HG03108 (cell line): ENCODE data around the gene SLC5A2.
"Not testable (repeated sequence)": the region's sequence is repeated elsewhere in the genome, so short reads cannot be mapped to it uniquely, and the experiment has no call there.

Experiments
- ATAC-seq: cut with Tn5 transposase; IDR thresholded peaks from one replicate; pipeline ENCODE4 v1.9.1; 2021; ENCODE audit warnings: moderate library complexity; ENCODE audit not compliant: unreplicated experiment

Gene SLC5A2

DNA sequence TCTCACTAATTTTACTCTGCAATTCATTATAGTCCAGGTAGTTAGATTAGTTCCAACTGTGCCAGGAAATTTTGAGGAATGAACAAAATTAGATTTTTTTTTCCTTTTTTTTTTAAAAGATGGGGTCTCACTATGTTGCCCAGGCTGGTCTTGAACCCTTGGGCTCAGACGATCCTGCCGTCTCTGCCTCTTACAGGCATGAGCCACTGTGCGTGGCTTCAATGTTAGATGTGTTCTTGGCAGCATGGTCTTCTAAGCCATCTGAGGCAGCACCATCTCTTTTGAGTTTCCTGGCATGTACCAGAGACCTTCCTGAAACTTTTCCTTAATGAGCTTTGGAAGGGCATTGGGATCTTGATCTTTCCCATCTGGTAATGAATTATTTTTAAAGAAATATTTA, 42.2 kb downstream of the SLC5A2 start:
- no peak for ATAC-seq

GRCh38 chr16:31527734-31528274, 44.9 kb downstream of the SLC5A2 start, which contains the start of gene AHSP:
AHSP (plus strand) TSS chr16:31527900; CDS start chr16:31528140, 240 bp downstream.
- no peak for ATAC-seq

DNA sequence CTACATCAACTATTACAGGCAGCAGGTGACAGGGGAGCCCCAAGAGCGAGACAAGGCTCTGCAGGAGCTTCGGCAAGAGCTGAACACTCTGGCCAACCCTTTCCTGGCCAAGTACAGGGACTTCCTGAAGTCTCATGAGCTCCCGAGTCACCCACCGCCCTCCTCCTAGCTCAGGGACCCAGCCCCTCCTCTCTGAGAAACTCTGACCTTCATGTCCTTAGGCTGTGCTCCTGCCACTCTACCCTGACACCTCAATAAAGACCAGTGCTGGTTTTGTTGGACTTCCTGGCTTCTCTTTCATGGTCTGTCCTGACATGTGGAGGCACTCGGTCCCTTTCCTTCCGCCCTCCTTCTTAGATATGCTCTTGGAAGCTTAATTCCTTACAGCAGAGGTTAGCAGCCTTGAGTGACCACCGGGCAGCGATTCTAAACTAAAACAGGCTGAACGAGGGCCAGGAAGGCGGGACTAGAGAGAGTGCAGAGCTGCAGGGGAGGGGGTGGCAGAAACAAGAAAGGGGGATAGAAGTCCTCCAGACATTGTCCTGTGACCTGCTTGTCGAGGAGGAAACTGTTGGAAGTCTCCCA, 45.7 kb downstream of the SLC5A2 start:
- ATAC-seq = no peak

DNA sequence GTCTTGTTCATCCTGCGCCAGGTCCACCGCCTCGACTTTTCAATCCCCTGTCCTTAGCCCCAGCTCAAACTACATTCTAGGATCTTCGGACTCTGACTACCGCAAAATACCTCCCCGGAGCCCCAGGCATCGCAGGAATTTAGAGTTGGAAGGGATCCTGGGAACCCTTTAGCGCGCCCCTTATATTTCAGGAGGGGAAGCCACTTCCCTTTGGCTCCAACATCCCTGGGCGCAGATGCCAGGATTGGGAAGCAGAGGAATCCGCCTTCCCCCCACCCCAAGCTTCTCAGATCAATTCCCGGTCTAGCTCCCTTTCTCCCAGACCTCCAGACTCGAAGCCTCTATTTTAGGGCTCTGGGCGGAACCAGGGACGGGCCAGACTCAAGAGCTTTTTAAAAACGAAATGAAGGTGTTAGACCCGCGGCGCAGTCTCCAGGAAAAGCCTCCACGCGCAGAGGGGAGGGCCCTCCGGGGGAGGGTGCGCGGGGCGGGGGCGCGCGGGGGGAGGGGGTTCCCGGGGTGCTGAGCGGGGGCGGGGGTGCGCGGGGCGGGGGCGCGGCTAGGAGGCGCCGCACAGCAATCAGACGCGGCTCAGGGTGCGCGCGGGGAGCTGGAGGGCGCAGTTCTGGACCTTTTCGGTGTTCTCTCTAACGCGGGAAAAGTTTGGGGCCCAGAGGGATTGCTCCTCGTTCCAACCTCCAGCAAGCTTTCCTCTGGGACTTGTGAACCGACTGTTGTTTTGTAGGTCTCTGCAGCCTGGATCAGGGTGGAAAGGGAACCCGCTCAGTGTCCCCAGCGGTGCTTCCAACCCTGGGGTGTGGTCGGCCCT, 46.4 kb downstream of the SLC5A2 start:
- ATAC-seq = no peak

GRCh38 chr16:31529937-31530312, 47.0 kb downstream of the SLC5A2 start:
- no peak for ATAC-seq

- no peak for ATAC-seq
Observed at GRCh38 chr16:31530405-31530804, 47.5 kb downstream of the SLC5A2 start.

DNA sequence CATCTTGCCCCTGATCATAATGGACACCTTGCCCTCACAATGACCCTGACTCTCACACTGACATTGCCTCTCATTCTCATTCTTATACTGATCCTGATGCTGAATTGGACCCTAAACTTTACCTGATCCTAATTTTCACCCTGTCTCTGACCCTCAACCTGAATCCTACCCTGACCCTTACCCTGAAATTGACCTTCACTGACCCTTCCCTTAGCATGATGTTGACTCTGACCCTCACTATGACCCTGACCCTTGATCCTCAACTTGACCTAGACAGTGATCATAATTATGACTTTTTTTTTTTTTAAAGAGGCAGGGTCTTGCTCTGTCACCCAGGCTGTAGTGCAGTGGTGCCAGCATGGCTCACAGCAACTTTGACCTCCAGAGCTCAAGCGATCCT, 48.2 kb downstream of the SLC5A2 start:
- ATAC-seq = no peak

DNA sequence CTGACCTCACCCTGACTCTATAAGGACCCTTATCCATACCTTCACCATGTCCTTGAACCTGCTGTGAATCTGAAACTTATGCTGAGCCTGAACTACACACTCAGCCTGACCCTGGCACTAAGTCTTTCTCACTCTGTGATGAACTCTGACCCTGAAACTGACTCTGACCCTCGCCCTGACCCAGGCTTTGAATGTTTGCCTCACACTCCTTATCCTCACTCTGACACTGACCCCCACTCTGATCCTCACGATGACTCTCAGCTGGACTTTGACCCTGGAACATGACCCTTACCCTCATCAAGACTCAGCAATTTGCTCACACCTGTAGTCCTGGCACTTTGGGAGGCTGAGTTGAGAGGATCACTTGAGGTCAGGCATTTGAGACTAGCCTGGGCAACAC, 49.2 kb downstream of the SLC5A2 start:
- ATAC-seq = no peak

DNA sequence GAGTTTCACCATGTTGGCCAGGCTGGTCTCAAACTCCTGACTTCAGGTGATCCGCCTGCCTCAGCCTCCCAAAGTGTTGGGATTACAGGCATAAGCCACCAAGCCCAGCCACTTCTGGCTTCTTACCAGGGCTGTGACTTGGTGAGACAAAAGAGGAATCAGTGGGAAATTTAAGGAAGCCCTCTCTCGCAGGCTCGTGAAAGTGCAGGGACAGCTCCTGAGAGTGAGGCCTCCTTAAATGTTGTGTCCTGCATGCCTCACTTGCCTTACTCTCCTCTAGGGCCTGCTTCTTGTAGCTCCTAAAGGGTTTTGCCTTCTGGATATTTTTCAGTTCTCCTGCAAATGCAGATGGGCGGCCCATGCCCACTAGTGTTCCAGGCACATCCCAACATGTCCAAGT, 50.0 kb downstream of the SLC5A2 start:
- ATAC-seq = no peak

DNA sequence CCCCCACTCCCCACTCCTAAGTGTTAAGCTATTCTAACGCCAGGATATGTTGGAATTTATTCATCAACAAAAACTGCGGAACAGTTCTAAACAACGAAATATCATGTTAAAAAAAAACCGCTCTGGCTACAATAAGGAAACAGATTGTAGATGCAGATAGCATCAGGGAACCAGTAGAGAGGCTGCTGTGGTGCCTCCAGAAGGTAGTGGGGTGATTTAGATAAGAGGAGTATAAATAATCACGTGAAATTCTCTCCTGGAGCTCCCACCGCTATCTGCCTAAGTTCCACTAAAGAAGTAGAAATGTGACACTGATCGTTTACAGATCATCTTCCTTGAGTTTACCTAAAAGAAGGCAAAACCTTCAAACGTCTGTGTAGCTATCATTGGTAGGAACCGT, 52.8 kb downstream of the SLC5A2 start:
- ATAC-seq = no peak

- no peak for ATAC-seq
Observed at GRCh38 chr16:31536804-31537361, 54.0 kb downstream of the SLC5A2 start.

GRCh38 chr16:31537362-31538242, 54.7 kb downstream of the SLC5A2 start:
- ATAC-seq = no peak

GRCh38 chr16:31538243-31538598, 55.3 kb downstream of the SLC5A2 start:
- ATAC-seq = not testable (repeated sequence)

DNA sequence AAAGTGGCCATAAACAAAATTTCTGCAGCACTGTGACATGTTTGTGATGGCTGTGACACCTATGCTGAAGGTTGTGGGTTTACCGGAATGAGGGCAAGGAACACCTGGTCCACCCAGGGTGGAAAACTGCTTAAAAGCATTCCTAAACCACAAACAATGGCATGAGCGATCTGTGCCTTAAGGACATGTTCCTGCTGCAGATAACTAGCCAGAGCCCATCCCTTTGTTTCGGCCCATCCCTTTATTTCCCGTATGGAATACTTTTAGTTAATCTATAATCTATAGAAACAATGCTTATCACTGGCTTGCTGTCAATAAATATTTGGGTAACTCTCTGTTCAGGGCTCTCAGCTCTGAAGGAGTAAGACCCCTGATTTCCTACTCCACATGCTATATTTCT, 56.8 kb downstream of the SLC5A2 start:
- not testable (repeated sequence) for ATAC-seq
